HG03064 (cell line): Measurements from ENCODE around the gene DNAJA3.

Experiments used
- ATAC-seq: cut with Tn5 transposase; IDR thresholded peaks from one replicate; pipeline ENCODE4 v1.9.1; 2021; ENCODE audit warnings: low read depth; ENCODE audit not compliant: unreplicated experiment

The DNAJA3 gene

DNA sequence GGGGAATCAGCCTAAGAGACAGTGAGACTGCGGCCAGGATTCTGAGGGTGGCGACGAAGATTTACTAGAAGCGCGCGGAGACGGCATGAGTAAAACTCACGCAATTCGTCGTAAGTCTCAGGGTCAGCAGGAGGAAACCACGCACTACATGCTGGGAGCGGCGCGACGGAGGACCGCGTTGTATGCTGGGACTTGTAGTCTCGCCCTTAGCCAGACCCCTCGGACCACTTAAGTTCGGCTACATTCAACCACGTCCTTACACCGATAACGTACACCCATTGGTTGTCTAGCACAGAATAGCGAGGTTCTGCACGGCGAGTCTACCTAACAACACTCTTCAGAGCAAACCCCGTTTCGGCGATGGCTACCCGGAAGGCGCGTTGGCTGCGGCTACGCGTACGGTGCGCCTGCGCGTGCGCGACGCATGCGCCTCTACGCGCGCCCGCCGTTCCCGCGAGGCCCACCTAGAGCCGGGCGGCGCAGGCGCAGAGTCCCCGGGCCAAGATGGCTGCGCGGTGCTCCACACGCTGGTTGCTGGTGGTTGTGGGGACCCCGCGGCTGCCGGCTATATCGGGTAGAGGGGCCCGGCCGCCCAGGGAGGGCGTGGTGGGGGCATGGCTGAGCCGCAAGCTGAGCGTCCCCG is at the start of gene DNAJA3:
DNAJA3 (plus strand) TSS at position 491 of the 643 bp plus-strand sequence; CDS start at position 505, 14 bp downstream.
- peak; percentile 88 for ATAC-seq

DNA sequence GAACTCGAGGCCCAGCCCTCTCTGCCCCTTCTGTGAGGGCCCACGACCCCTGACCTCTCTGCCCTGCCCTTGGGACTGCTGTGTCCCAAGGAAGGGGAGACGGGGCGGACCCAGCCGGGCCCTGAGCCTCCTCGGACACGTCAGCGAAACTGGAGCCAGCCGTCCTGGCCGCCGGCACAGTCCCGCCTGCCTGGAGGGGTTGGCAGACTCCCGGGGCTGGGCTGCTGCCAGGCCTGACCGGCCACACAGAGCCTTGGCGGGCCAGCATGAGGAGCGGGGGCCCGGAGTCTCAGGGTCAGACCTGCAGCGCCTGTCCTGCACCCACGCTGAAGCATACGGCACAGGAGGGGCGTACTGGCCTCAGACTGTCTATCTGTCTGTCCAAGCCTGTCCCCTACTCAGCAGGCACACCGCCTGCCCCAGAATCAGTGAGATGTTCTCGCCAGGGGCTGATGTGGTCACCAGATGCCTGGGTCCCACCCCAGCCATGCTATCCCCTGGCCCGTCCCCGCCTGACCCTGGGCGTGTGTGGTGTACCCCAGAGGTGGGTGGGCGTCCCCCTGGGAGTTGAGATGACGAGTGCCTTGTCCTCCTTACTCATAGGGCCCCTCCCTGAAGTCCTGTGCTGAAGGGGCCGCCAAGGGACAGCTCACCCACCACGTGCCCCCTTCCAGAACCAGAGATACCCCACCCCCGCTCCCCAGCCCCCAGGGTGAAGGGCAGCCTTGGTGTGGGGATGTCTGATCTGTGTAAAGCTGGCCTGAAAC is 49.4 kb upstream of the DNAJA3 start:
- ATAC-seq = no peak

- ATAC-seq = no peak
Observed at GRCh38 chr16:4376893-4377572, 48.6 kb upstream of the DNAJA3 start.

DNA sequence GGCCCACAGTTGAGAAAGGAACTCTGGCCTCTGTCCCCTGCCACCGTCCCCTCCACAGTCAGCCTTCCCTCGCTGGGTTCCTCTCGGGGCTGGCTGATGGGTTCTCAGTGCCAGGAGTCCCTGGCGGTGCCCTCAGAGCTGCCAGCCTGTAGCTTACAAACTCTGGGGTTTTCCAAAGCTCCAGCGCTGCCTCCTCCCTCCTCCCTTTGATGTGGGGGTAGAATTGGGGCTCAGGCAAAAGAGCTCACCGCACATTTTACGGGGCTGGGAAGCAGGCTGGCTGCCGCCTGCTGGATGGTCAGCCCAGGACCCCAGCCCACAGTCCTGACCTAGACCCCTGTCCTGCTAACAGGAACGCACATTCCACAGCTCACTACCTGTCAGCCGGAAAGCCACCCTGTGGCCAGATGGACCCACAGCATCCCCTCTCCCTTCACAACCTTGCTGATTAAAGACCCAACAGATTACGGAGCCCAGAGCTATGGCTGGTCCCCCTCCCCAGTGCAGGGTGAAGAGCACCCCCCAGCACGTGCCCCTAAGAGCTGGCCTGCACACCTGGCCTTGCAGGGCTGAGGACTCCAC is 48.0 kb upstream of the DNAJA3 start:
- no peak for ATAC-seq

DNA sequence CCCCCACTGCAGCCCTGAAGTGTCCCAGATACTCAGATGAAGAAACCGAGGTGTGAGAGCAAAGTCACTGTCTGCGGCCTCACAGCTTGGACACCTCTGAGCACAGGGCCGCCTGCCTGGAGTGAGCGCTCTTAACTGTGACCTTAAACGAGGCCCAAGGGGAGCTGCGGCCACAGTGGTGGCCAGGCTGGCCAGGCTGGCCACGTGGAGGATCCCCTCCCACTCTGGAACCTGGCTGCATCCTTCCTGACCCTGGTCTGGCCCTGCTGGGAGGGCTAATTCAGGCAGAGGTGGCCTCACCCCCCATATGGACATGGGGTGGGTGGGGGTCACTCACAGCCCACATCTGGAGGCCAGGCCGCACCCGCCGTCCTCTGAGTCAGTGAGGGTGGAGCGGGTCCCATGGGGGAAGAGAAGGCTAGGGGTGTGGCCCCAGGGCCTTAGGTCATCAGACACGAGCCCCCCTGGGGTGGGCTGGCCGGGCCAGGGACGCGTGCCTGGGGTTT is 47.5 kb upstream of the DNAJA3 start:
- no peak for ATAC-seq

DNA sequence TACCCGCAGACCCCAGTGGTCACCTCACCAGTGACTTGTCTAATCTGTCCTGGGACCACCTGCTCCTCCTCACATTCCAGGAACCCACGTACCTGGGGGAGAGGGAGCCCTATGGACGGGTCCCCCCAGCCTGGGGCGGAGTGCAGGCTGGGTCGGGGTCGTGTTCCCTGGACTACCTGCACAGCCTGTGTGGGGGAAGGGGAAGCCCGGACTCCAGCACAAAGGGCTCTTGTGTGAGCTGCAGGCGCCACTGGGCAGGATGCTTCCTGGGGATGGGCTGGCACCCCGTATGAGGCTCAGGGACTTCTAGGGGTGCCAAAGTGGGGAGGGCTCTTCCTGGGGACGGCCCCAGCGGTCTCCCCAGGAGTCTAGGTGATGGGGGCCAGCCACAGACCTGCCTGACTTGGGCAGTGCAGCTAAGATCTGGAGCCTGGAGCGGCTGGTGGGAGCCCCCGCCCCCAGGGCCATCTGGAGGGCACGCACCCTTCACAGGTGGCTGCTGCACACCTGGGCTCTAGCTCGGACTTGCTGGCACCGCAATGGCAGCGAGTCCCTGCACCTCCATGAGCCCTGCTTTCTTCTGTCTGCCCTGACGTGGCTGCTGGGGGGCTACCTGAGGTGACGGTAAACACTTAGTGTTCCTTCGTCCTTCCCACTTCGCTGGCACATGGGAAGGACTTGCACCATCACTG is 46.5 kb upstream of the DNAJA3 start:
- ATAC-seq = no peak

DNA sequence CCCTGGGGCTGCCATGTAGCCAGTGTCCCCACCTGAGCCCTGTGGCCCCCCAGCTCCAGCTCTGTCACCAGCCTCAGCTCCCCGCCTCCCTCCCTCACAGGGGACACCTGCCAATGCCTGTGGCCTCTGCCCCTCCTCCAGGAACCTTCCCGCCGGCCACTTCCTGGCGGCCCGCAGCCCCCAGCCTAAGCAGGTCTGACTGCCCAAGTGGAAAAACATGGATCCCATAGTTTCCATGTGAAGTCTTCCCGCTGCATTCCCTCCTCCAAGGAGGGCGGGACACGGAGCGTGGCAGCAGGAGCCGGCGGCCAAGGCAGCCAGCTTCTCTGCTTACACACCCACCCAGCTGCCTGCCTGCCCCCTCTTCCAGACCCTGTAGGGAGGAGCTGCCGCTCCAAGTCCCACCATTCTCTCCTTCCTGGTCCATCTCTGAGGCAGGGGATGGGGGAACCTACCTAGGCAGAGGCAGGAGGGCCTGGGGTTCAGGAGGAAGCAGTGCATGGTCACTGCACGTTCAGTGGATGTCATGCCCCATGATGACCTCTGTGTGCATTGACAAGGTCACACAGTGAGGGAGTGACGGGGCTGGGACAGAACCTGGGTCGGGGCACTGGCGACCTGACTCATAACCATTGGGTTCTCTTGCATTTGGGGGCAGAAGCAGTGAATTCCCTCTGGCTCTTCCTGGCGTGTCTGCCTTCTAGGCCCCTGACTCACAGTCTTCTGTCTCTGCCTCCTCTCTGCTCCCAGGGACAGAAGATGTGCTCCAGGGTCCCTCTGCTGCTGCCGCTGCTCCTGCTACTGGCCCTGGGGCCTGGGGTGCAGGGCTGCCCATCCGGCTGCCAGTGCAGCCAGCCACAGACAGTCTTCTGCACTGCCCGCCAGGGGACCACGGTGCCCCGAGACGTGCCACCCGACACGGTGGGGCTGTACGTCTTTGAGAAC is 45.3 kb upstream of the DNAJA3 start:
- ATAC-seq = no peak

GRCh38 chr16:4381072-4381934 is 44.4 kb upstream of the DNAJA3 start:
- ATAC-seq = no peak

GRCh38 chr16:4381935-4382794 is 43.5 kb upstream of the DNAJA3 start:
- ATAC-seq = no peak

DNA sequence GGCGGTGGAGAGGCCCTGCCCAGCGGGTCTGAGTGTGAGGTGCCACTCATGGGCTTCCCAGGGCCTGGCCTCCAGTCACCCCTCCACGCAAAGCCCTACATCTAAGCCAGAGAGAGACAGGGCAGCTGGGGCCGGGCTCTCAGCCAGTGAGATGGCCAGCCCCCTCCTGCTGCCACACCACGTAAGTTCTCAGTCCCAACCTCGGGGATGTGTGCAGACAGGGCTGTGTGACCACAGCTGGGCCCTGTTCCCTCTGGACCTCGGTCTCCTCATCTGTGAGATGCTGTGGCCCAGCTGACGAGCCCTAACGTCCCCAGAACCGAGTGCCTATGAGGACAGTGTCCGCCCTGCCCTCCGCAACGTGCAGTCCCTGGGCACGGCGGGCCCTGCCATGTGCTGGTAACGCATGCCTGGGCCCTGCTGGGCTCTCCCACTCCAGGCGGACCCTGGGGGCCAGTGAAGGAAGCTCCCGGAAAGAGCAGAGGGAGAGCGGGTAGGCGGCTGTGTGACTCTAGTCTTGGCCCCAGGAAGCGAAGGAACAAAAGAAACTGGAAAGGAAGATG is 42.8 kb upstream of the DNAJA3 start:
- ATAC-seq = no peak

DNA sequence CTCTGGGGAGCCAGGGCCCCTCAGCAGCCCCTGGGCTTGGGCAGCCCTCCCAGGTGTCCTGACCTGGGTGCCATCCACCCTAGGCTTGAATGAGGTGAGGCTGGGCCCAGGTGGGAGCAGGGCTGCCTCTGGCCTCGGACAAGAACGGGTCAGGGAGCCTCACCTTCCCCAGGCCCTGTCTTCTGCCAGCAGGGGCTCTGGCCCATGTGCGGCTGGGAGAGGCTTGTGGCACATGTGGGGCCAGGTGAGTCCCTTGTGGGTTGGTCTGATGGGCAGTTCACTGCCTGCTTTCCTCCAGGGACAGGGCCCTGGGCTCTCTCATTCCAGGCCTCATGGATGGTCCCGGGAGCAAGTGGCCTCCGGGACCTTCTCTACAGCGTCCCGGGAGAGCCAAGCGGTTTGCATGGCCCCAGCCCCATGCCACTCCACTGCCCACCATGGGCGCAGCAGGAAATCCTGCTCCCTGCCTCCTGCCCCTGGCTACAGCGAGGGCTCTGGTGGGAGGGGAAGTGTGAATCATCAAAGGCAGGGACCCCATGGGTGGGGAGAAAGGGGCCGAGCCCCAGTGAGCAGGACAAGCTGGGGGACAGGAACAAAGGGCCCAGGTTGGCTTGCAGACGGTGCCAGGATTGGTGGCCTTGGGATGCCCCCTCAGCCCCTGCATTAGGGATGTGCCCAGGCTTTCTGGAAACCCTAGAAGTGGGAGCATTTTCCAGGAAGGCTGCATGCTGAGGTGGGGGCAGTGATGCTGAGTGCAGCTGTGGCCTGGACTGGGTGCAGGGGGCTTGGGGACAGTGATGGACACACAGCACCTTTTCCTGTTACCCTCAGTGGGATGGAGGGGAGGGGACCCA is 41.9 kb upstream of the DNAJA3 start:
- no peak for ATAC-seq

GRCh38 chr16:4384509-4384942 is 41.1 kb upstream of the DNAJA3 start:
- no peak for ATAC-seq

- ATAC-seq = no peak
Observed at GRCh38 chr16:4385066-4385788, 40.4 kb upstream of the DNAJA3 start.

GRCh38 chr16:4385789-4386450 is 39.7 kb upstream of the DNAJA3 start:
- no peak for ATAC-seq

DNA sequence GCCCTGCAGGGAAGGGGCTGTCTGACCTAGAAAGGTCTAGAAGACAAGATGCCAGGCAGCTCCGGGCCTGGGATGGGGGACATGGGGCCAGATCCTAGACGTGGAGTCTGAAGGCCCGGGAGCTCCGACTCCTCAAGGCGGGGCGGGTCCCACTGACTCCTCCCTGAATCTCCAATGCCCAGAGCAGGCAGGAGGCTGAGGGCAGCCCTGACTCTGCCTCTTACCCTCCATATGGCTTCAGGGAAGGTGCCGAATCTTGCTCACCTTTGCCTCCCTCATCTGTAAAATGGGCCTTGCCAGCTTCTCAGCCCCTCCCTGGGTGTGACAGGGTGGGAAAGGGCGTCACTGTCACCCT is 39.2 kb upstream of the DNAJA3 start:
- ATAC-seq = no peak
